ENCODE results near the gene PATJ. TPM values are rescaled to one million over a fixed set of nuclear protein-coding genes. Genes with fewer than 3 reads are reported as not detected.

Gene PATJ
- total RNA-seq, 1 experiment from 2014 or later: 47.3 TPM

DNA sequence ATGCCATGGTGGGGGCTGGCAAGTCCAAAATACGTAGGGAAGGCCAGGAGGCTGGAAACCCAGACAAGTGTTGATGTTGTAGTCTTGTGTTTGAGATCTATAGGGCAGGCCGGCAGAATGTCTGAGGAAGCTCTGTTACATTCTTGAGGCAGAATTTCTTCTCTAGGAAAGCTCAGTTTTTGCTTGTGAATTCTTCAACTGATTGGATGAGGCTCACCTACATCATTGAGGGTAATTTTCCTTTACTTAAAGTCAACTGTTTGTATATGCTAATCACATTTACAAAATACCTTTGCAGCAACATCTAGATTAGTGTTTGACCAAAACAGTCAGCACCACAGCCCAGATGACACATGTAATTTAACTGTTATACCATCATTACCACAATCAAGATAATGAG is 37.0 kb downstream of the PATJ start:
- H4K20me1 ChIP-seq (ENCODE audit: control insufficient read depth, insufficient read depth, insufficient read length): no peaks in the 10 kb centered on the region
- no peaks in the 10 kb centered on the region for H3K27me3 ChIP-seq (ENCODE audit: insufficient read depth, low read length)
- H3K9me3 Mint-ChIP-seq: no peaks in the 10 kb centered on the region
- no peaks in the 10 kb centered on the region for H3K79me2 ChIP-seq (ENCODE audit: insufficient read depth, low read length)
- no peak overlapping the region for H4K8ac ChIP-seq (replicated peaks; ENCODE audit: insufficient read length, low read depth, low read length)
- no peak overlapping the region for H2AFZ ChIP-seq (ENCODE audit: low read length)
- no peaks in the 10 kb centered on the region for H3K79me1 ChIP-seq (ENCODE audit: insufficient read depth, low read depth, low read length, poor library complexity, severe bottlenecking)
- no peak overlapping the region for H2BK12ac ChIP-seq (ENCODE audit: insufficient read length, low read depth, low read length)
- no peak overlapping the region for H2BK15ac ChIP-seq (ENCODE audit: low read depth, low read length)
- H2BK5ac ChIP-seq (ENCODE audit: insufficient read length, low read length): no peak overlapping the region
- H3K9ac ChIP-seq (ENCODE audit: extremely low read depth, insufficient read length, low read length): no peak overlapping the region
- TF ChIP-seq CTCF (conservative IDR thresholded peaks at IDR 0.05): no peak
- no CpG with 5 or more reads among the region's 2 CpGs for WGBS (ENCODE audit: extremely low coverage, insufficient read length, low lambda C conversion rate)
- no peak overlapping the region for H2BK20ac ChIP-seq (ENCODE audit: low read depth, low read length, poor library complexity, severe bottlenecking)
- no peaks in the 10 kb centered on the region for H3K4me1 ChIP-seq (ENCODE audit: insufficient read depth, low read length)
- H3K4ac ChIP-seq (ENCODE audit: low read depth, low read length): no peak overlapping the region
- H3K4me3 Mint-ChIP-seq: no peak overlapping the region
- no peaks in the 10 kb centered on the region for H3K9me3 ChIP-seq (ENCODE audit: control insufficient read depth, low read depth, low read length)
- DNase-seq: no peak
- H4K5ac ChIP-seq (ENCODE audit: insufficient read length, low read depth, low read length): no peak overlapping the region
- H3K4me2 ChIP-seq (ENCODE audit: insufficient read depth, insufficient read length, low read length): no peak overlapping the region
- H4K91ac ChIP-seq (ENCODE audit: insufficient read length, low read depth, low read length): no peak overlapping the region
- no peak overlapping the region for H2AK5ac ChIP-seq (ENCODE audit: insufficient read length, low read length)
- no peak overlapping the region for H2BK120ac ChIP-seq (ENCODE audit: low read depth, low read length, poor library complexity, severe bottlenecking)
- H3K56ac ChIP-seq (ENCODE audit: insufficient read length, low read depth, low read length): no peak overlapping the region
- H3K27ac ChIP-seq (ENCODE audit: insufficient read length, low read depth, low read length): no peak overlapping the region
- no peak overlapping the region for H3T11ph ChIP-seq (ENCODE audit: low read length)
- no peak overlapping the region for H3K23ac ChIP-seq (ENCODE audit: insufficient read length, low read depth, low read length)
- no peaks in the 10 kb centered on the region for H3K4me1 Mint-ChIP-seq
- no peak overlapping the region for H3K27ac Mint-ChIP-seq
- peaks cover 2 to 35% (median 20%) of the 10 kb centered on the region in 3 experiments; a peak in 5 of 7 replicates for H3K36me3 Mint-ChIP-seq (ENCODE audit: insufficient read depth in 1 of 3, low read depth in 3 of 3)
- no peaks in the 10 kb centered on the region for H3K27me3 Mint-ChIP-seq (ENCODE audit: low read depth)
- H3K18ac ChIP-seq (ENCODE audit: insufficient read length, low read depth, low read length): no peak overlapping the region
- no peak overlapping the region for H3K14ac ChIP-seq (ENCODE audit: insufficient read depth, low read length)
- H3K23me2 ChIP-seq (ENCODE audit: insufficient read length, low read depth, low read length, poor library complexity, severe bottlenecking): no peaks in the 10 kb centered on the region

Measured in H9 (cell line).